ENCODE results near the gene HSH2D. TPM values are rescaled to one million over a fixed set of nuclear protein-coding genes. Genes with fewer than 3 reads are reported as not detected.

Gene HSH2D, protein sequence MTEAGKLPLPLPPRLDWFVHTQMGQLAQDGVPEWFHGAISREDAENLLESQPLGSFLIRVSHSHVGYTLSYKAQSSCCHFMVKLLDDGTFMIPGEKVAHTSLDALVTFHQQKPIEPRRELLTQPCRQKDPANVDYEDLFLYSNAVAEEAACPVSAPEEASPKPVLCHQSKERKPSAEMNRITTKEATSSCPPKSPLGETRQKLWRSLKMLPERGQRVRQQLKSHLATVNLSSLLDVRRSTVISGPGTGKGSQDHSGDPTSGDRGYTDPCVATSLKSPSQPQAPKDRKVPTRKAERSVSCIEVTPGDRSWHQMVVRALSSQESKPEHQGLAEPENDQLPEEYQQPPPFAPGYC
- 0.10 and 0.17 TPM in 2 replicates for polyA plus RNA-seq (2013)

DNA sequence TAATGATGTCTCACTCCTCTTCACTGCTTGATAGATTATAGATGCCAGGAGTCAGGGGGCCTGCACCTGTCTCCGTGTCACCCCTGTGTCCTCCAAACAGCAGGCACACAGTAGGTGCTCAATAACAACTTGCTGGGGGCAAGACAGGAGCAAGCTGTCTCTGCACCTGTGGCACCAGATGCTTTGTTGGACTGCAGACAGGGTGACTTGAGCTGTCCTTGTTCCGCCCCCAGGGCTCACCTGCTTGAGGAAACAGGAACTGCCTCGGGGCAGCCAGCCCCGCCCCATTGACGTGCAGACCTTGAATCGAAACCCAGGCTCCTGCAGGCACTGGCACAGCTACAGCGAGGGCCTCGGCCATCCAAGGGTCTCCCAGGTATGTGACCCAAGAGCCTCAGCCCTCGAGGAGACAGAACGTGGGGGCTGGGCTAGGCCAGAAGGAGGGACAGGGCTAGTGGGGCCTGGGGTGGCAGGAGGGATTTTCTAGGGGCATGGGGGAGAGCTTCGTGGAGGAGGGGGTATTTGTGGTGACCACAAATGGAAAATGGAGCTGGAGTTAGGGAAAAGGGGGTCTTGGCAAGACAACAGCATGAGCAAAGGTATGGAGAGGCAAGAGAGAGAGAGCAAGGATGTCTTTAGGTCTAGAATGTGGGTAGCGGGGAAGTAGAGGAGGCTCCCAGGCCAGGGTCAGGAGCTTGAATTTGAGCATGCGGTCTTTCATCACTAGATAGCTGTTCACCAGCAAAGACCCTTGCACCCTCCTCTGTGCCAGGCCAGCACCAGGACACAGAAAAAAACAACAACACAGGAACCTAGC, at the start of gene HSH2D:
TSS of gene HSH2D (plus strand) at position 287 of the 817 bp plus-strand sequence. CDS start 5,066 bp downstream, outside the sequence.
- Histone ChIP-seq H3K79me1 (ENCODE audit: low read length) (no peaks in the 10 kb centered on the region), H3K9ac (ENCODE audit: low read length) (no peak within 1 kb of the TSS), H3K9me3 (ENCODE audit: insufficient read depth, low read depth, low read length) (no peaks in the 10 kb centered on the region), H3K4me2 (ENCODE audit: low read length) (no peak within 1 kb of the TSS), H3K18ac (ENCODE audit: low read length) (no peak within 1 kb of the TSS), H3K4me3 (ENCODE audit: low read depth, low read length) (no peak within 1 kb of the TSS), H4K91ac (ENCODE audit: low read depth, low read length) (no peak within 1 kb of the TSS), H3K27ac (ENCODE audit: low read depth, low read length) (no peak within 1 kb of the TSS), H3K14ac (ENCODE audit: low read length) (no peak within 1 kb of the TSS), H3K23ac (ENCODE audit: low read length) (no peak within 1 kb of the TSS), H2BK5ac (ENCODE audit: low read depth, low read length, poor library complexity) (no peak within 1 kb of the TSS), H3K4ac (ENCODE audit: low read depth, low read length) (no peak within 1 kb of the TSS), H3K27me3 (ENCODE audit: insufficient read depth, low read length) (no peaks in the 10 kb centered on the region), H2AFZ (ENCODE audit: insufficient read depth, low read length, poor library complexity) (no peak within 1 kb of the TSS), H3K79me2 (ENCODE audit: control insufficient read depth, insufficient read depth, low read length, poor library complexity) (no peaks in the 10 kb centered on the region), H3K36me3 (ENCODE audit: control insufficient read depth in 1 of 2, insufficient read depth in 2 of 2, low read length in 2 of 2) (no peaks in the 10 kb centered on the region), H2BK120ac (ENCODE audit: insufficient read depth, low read length, poor library complexity) (no peak within 1 kb of the TSS), H2BK12ac (ENCODE audit: low read length) (no peak within 1 kb of the TSS), H3K4me1 (ENCODE audit: control insufficient read depth in 1 of 2, insufficient read depth in 2 of 2, low read length in 2 of 2) (peaks cover 4 to 7% of the 10 kb centered on the region in 2 experiments), H2AK5ac (ENCODE audit: low read length) (no peak within 1 kb of the TSS), H4K12ac (ENCODE audit: low read depth, low read length) (no peak within 1 kb of the TSS), H4K8ac (ENCODE audit: low read depth, low read length) (no peak within 1 kb of the TSS)
- WGBS (ENCODE audit: extremely low coverage, insufficient coverage, insufficient read length), result no CpG with 5 or more reads among the region's 13 CpGs
- peak; percentile 79 to 89 for DNase-seq

DNA sequence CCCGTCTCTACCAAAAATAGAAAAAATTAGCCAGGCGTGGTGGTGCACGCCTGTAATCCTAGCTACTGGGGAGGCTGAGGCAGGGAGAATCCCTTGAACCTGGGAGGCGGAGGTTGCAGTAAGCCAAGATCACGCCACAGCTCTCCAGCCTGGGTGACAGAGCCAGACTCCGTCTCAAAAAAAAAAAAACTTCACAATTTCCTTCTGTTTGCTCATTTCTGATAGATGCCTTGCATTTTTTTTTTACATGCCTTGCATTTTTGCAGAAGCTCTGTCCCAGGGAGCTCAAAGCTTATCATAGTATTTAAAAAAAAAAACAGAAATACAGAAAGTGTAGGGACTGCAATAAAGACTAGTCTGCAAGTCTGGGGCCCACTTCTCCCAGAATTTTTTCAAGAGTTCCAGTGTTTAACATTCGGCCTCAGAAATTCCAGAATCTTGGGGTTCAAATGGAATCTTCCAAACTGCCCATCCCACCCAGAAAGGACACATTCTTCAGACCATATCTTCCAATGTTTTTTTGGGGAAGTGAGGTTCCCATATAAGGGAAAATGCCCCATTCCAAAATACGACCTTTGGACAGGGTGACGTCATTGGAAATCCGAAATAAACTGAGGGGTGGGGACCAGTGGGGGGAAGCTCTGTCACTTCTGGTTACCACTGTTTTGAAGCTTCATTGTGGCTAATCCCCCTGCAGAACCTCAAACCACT, 49.0 kb upstream of the HSH2D start:
- Histone ChIP-seq H2AK5ac (ENCODE audit: low read length) (no peak overlapping the region), H2AFZ (ENCODE audit: insufficient read depth, low read length, poor library complexity) (no peak overlapping the region), H3K36me3 (ENCODE audit: control insufficient read depth in 1 of 2, insufficient read depth in 2 of 2, low read length in 2 of 2) (peaks cover 75 to 90% of the 10 kb centered on the region in 2 experiments), H2BK120ac (ENCODE audit: insufficient read depth, low read length, poor library complexity) (no peak overlapping the region), H2BK12ac (ENCODE audit: low read length) (no peak overlapping the region), H3K4ac (ENCODE audit: low read depth, low read length) (no peak overlapping the region), H3K27me3 (ENCODE audit: insufficient read depth, low read length) (no peaks in the 10 kb centered on the region), H3K79me2 (ENCODE audit: control insufficient read depth, insufficient read depth, low read length, poor library complexity) (no peaks in the 10 kb centered on the region), H3K4me1 (ENCODE audit: control insufficient read depth in 1 of 2, insufficient read depth in 2 of 2, low read length in 2 of 2) (peaks cover 19 to 46% of the 10 kb centered on the region in 2 experiments), H4K91ac (ENCODE audit: low read depth, low read length) (no peak overlapping the region), H3K23ac (ENCODE audit: low read length) (no peak overlapping the region), H3K9ac (ENCODE audit: low read length) (no peak overlapping the region), H3K27ac (ENCODE audit: low read depth, low read length) (peak overlapping the region; percentile 16), H2BK5ac (ENCODE audit: low read depth, low read length, poor library complexity) (no peak overlapping the region), H4K8ac (ENCODE audit: low read depth, low read length) (no peak overlapping the region), H3K79me1 (ENCODE audit: low read length) (peaks cover 4% of the 10 kb centered on the region), H3K4me2 (ENCODE audit: low read length) (no peak overlapping the region), H3K14ac (ENCODE audit: low read length) (no peak overlapping the region), H3K9me3 (ENCODE audit: insufficient read depth, low read depth, low read length) (no peaks in the 10 kb centered on the region), H3K18ac (ENCODE audit: low read length) (no peak overlapping the region), H4K12ac (ENCODE audit: low read depth, low read length) (no peak overlapping the region), H3K4me3 (ENCODE audit: low read depth, low read length) (no peak overlapping the region)
- no CpG with 5 or more reads among the region's 10 CpGs for WGBS (ENCODE audit: extremely low coverage, insufficient coverage, insufficient read length)
- DNase-seq, result peak in 1 of 2 donors; percentile 74

DNA sequence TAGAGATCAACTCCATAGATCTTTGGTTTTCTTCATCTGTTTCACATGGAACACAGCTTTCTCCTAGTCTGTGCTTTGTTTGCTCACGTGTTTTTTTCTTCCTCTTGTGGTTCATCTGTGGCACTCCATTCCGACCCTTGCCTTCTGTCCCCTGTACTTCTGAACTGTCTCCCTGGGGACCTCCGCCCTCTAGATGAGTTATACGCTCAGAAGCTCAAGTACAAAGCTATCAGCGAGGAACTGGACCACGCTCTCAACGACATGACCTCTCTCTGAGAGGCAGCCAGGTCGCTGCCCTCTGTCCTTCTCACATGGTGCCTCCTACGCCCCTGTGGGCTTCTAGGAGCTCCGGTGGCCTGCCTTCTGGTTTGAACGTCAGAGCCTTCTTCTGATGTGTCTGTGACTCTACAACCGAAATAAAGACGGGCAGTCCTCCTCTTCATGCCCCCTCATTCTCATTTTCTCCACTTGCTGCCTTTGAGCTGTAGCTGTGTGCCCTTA, 48.4 kb upstream of the HSH2D start:
- WGBS (ENCODE audit: extremely low coverage, insufficient coverage, insufficient read length), result no CpG with 5 or more reads among the region's 13 CpGs
- Histone ChIP-seq H3K14ac (ENCODE audit: low read length) (no peak overlapping the region), H3K27ac (ENCODE audit: low read depth, low read length) (peak overlapping the region; percentile 16), H3K23ac (ENCODE audit: low read length) (no peak overlapping the region), H3K4me3 (ENCODE audit: low read depth, low read length) (no peak overlapping the region), H4K12ac (ENCODE audit: low read depth, low read length) (no peak overlapping the region), H2BK5ac (ENCODE audit: low read depth, low read length, poor library complexity) (no peak overlapping the region), H3K9ac (ENCODE audit: low read length) (no peak overlapping the region), H3K4me1 (ENCODE audit: control insufficient read depth in 1 of 2, insufficient read depth in 2 of 2, low read length in 2 of 2) (peaks cover 19 to 46% of the 10 kb centered on the region in 2 experiments), H3K27me3 (ENCODE audit: insufficient read depth, low read length) (no peaks in the 10 kb centered on the region), H2BK12ac (ENCODE audit: low read length) (no peak overlapping the region), H3K4me2 (ENCODE audit: low read length) (no peak overlapping the region), H4K91ac (ENCODE audit: low read depth, low read length) (peak overlapping the region; percentile 5), H3K79me2 (ENCODE audit: control insufficient read depth, insufficient read depth, low read length, poor library complexity) (no peaks in the 10 kb centered on the region), H2BK120ac (ENCODE audit: insufficient read depth, low read length, poor library complexity) (no peak overlapping the region), H3K18ac (ENCODE audit: low read length) (no peak overlapping the region), H3K9me3 (ENCODE audit: insufficient read depth, low read depth, low read length) (no peaks in the 10 kb centered on the region), H3K4ac (ENCODE audit: low read depth, low read length) (no peak overlapping the region), H3K36me3 (ENCODE audit: control insufficient read depth in 1 of 2, insufficient read depth in 2 of 2, low read length in 2 of 2) (peaks cover 69 to 90% of the 10 kb centered on the region in 2 experiments), H2AFZ (ENCODE audit: insufficient read depth, low read length, poor library complexity) (no peak overlapping the region), H4K8ac (ENCODE audit: low read depth, low read length) (no peak overlapping the region), H3K79me1 (ENCODE audit: low read length) (peaks cover 4% of the 10 kb centered on the region), H2AK5ac (ENCODE audit: low read length) (no peak overlapping the region)
- DNase-seq, result no peak

DNA sequence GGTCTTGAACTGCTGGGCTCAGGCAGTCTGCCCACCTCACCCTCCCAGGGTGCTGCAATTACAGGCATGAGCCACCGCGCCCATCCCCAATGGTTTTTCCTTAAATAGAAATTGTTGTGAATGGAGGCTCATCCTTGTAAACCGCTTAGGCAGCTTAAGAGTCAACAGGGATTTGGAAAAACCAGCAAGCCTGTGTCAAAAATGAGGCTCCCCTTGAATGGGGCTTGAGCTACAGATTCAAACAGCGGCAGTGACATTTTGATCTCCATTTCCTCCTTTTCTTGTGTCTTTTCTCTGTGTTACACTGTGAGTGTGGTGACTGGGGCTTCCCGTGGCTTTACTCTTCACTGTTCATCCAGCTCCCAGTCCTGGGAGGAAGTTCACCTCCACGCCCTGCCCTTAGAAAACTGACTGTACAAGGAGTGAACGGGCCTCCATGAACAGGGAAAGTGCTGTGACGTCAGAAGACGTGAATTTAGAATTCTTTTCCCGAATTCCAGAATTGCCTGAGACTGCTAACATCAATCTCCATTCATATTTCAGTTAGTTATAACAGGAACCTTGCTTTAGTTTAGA, 47.1 kb upstream of the HSH2D start:
- H2AK5ac ChIP-seq (ENCODE audit: low read length), result no peak overlapping the region
- H3K4me1 ChIP-seq (ENCODE audit: control insufficient read depth in 1 of 2, insufficient read depth in 2 of 2, low read length in 2 of 2), result peaks cover 19 to 46% of the 10 kb centered on the region in 2 experiments
- WGBS (ENCODE audit: extremely low coverage, insufficient coverage, insufficient read length), result no CpG with 5 or more reads among the region's 10 CpGs
- no peak overlapping the region for H3K4me3 ChIP-seq (ENCODE audit: low read depth, low read length)
- H4K91ac ChIP-seq (ENCODE audit: low read depth, low read length), result no peak overlapping the region
- H2BK12ac ChIP-seq (ENCODE audit: low read length), result no peak overlapping the region
- H2BK120ac ChIP-seq (ENCODE audit: insufficient read depth, low read length, poor library complexity), result no peak overlapping the region
- peaks cover 66 to 85% of the 10 kb centered on the region in 2 experiments for H3K36me3 ChIP-seq (ENCODE audit: control insufficient read depth in 1 of 2, insufficient read depth in 2 of 2, low read length in 2 of 2)
- no peak overlapping the region for H3K4ac ChIP-seq (ENCODE audit: low read depth, low read length)
- DNase-seq, result peak in 1 of 2 donors; percentile 78
- peaks cover 4% of the 10 kb centered on the region for H3K79me1 ChIP-seq (ENCODE audit: low read length)
- no peaks in the 10 kb centered on the region for H3K79me2 ChIP-seq (ENCODE audit: control insufficient read depth, insufficient read depth, low read length, poor library complexity)
- peak overlapping the region; percentile 64 for H3K27ac ChIP-seq (ENCODE audit: low read depth, low read length)
- no peak overlapping the region for H3K14ac ChIP-seq (ENCODE audit: low read length)
- H3K23ac ChIP-seq (ENCODE audit: low read length), result no peak overlapping the region
- H3K18ac ChIP-seq (ENCODE audit: low read length), result no peak overlapping the region
- H3K9ac ChIP-seq (ENCODE audit: low read length), result no peak overlapping the region
- no peak overlapping the region for H4K12ac ChIP-seq (ENCODE audit: low read depth, low read length)
- H4K8ac ChIP-seq (ENCODE audit: low read depth, low read length), result no peak overlapping the region
- H2BK5ac ChIP-seq (ENCODE audit: low read depth, low read length, poor library complexity), result peak overlapping the region; percentile 21
- H3K4me2 ChIP-seq (ENCODE audit: low read length), result no peak overlapping the region
- H3K9me3 ChIP-seq (ENCODE audit: insufficient read depth, low read depth, low read length), result no peaks in the 10 kb centered on the region
- H3K27me3 ChIP-seq (ENCODE audit: insufficient read depth, low read length), result no peaks in the 10 kb centered on the region
- H2AFZ ChIP-seq (ENCODE audit: insufficient read depth, low read length, poor library complexity), result no peak overlapping the region
